CD14-positive monocyte (primary cell): Measurements from ENCODE around the gene WDR5. TPM values are rescaled to one million over a fixed set of nuclear protein-coding genes. Genes with fewer than 3 reads are reported as not detected.
A peak's percentile ranks its signal among the peaks of the same experiment; 100 is the strongest.

ENCODE experiments used
- DNase-seq, 3 donors: peaks; one replicate each; pipeline ENCODE4 v3.0.0-alpha.2; 2011 to 2022
- H2AFZ ChIP-seq: 2 replicates; pipeline ENCODE4 v1.6.0; 2012; ENCODE audit warnings: mild to moderate bottlenecking, low read depth, low read length, inconsistent platforms; ENCODE audit not compliant: insufficient read depth, poor library complexity, severe bottlenecking
- H3K27ac ChIP-seq, 2 donors: 1 replicate in 1 of 2; 2 replicates in 1 of 2; pipeline ENCODE4 v1.5.1; 2012 to 2013; ENCODE audit warnings: low read length in 2 of 2, control low read depth in 1 of 2, inconsistent platforms in 1 of 2, low read depth in 1 of 2, mild to moderate bottlenecking in 1 of 2
- H3K27me3 ChIP-seq, 2 donors: one replicate each; pipeline versions ENCODE4 v1.6.0 to v1.6.1; 2011 to 2013; ENCODE audit warnings: low read length in 2 of 2; ENCODE audit not compliant: control insufficient read depth in 2 of 2, insufficient read depth in 2 of 2
- H3K36me3 ChIP-seq, 2 donors: replicated peaks in 1 of 2; 1 replicate in 1 of 2; 2 replicates in 1 of 2; pipeline versions ENCODE4 v1.5.1 to v1.6.1; 2012 to 2013; ENCODE audit warnings: low read length in 2 of 2, control low read depth in 1 of 2, inconsistent platforms in 1 of 2, mild to moderate bottlenecking in 1 of 2; ENCODE audit not compliant: insufficient read depth in 2 of 2, control insufficient read depth in 1 of 2
- H3K4me1 ChIP-seq, 2 donors: 1 replicate in 1 of 2; 2 replicates in 1 of 2; pipeline versions ENCODE4 v1.5.1 to v1.6.1; 2012 to 2013; ENCODE audit warnings: low read length in 2 of 2, control low read depth in 1 of 2, inconsistent platforms in 1 of 2, mild to moderate bottlenecking in 1 of 2, moderate library complexity in 1 of 2; ENCODE audit not compliant: insufficient read depth in 2 of 2, control insufficient read depth in 1 of 2
- H3K4me2 ChIP-seq: replicated peaks from 2 replicates; pipeline ENCODE3; 2012; ENCODE audit warnings: low read length, moderate library complexity, mild to moderate bottlenecking; ENCODE audit not compliant: poor library complexity, severe bottlenecking; ENCODE audit errors: extremely low read depth
- H3K4me3 ChIP-seq, 3 experiments: fragments of 200-600 bp in 1 of 3; sonication (generic) in 1 of 3; replicated peaks in 1 of 3; 1 replicate in 2 of 3; 2 replicates in 1 of 3; pipeline ENCODE4 v1.5.1; 2011 to 2013; ENCODE audit warnings: low read length in 3 of 3, mild to moderate bottlenecking in 3 of 3, control low read depth in 2 of 3, low read depth in 2 of 3, inconsistent platforms in 1 of 3, moderate library complexity in 1 of 3
- H3K79me2 ChIP-seq: 2 replicates; pipeline ENCODE4 v1.6.0; 2012; ENCODE audit warnings: mild to moderate bottlenecking, control low read depth, inconsistent platforms, low read length, moderate library complexity; ENCODE audit not compliant: insufficient read depth
- H3K9ac ChIP-seq: 2 replicates; pipeline ENCODE4 v1.6.0; 2017; ENCODE audit warnings: low read length, mild to moderate bottlenecking; ENCODE audit not compliant: insufficient read depth, poor library complexity, severe bottlenecking
- H3K9me3 ChIP-seq, 2 donors: replicated peaks in 1 of 2; 1 replicate in 1 of 2; 2 replicates in 1 of 2; pipeline versions ENCODE4 v1.5.1 to v1.6.1; 2012 to 2013; ENCODE audit warnings: low read length in 2 of 2, control low read depth in 1 of 2; ENCODE audit not compliant: control insufficient read depth in 1 of 2, insufficient read depth in 1 of 2
- H4K20me1 ChIP-seq: 2 replicates; pipeline ENCODE4 v1.6.0; 2012; ENCODE audit warnings: mild to moderate bottlenecking, low read length, control low read depth, moderate library complexity; ENCODE audit not compliant: insufficient read depth
- H3K27ac Mint-ChIP-seq, 7 donors: one replicate each; pipeline ENCODE4 v1.8.0; 2020; ENCODE audit warnings: mild to moderate bottlenecking in 7 of 7, mixed read lengths in 7 of 7, moderate library complexity in 6 of 7, inconsistent platforms in 2 of 7
- H3K27me3 Mint-ChIP-seq, 3 donors: one replicate each; pipeline ENCODE4 v1.8.0; 2021 to 2022; ENCODE audit warnings: low read depth in 3 of 3, mild to moderate bottlenecking in 3 of 3, mixed read lengths in 3 of 3, moderate library complexity in 3 of 3, inconsistent platforms in 1 of 3
- H3K36me3 Mint-ChIP-seq, 2 donors: one replicate each; pipeline ENCODE4 v1.8.0; 2020; ENCODE audit warnings: mixed read lengths in 2 of 2, inconsistent platforms in 1 of 2, mild to moderate bottlenecking in 1 of 2
- H3K4me1 Mint-ChIP-seq: one replicate; pipeline ENCODE4 v1.8.0; 2020; ENCODE audit warnings: mild to moderate bottlenecking, mixed read lengths
- H3K4me3 Mint-ChIP-seq, 2 donors: one replicate each; pipeline ENCODE4 v1.8.0; 2020; ENCODE audit warnings: mild to moderate bottlenecking in 2 of 2, mixed read lengths in 2 of 2, moderate library complexity in 1 of 2
- H3K9me3 Mint-ChIP-seq, 7 donors: one replicate each; pipeline ENCODE4 v1.8.0; 2020 to 2022; ENCODE audit warnings: mixed read lengths in 7 of 7, mild to moderate bottlenecking in 6 of 7, moderate library complexity in 6 of 7, inconsistent platforms in 2 of 7
- WGBS: methylation state at CpG from one replicate; pipeline ENCODE4 v1.1.5; 2013; ENCODE audit warnings: missing lambda C conversion rate; ENCODE audit not compliant: insufficient coverage; 5-methylcytosine and 5-hydroxymethylcytosine counted together
- intact Hi-C, 2 donors: fragments of 100-400 bp; cut with micrococcal nuclease; formaldehyde crosslinking; loops; one replicate each; pipeline versions ENCODE4 v1.15.0 to v1.15.1; 2023
- polyA plus RNA-seq, 3 donors: library from polyadenylated mRNA; depleted of rRNA in 1 of 3; unstranded in 2 of 3; stranded (reverse) in 1 of 3; fragments of 300-500 nt in 2 of 3; fragments of >200 nt in 1 of 3; fragmentation: Illumina TruSeq in 2 of 3; gene quantifications; 1 replicate in 2 of 3; 2 replicates in 1 of 3; pipeline ENCODE4 v1.2.3, GENCODE V29; 2012 to 2021
- TF ChIP-seq, protein P1 (sequence below): fragments of 200-600 bp; IDR thresholded peaks from one replicate; pipeline ENCODE4 v1.8.0; 2022; ENCODE audit warnings: antibody characterized with exemption, mild to moderate bottlenecking

Gene WDR5
- polyA plus RNA-seq, 3 donors, result 8.7 to 17.3 (median 10.2) TPM

DNA sequence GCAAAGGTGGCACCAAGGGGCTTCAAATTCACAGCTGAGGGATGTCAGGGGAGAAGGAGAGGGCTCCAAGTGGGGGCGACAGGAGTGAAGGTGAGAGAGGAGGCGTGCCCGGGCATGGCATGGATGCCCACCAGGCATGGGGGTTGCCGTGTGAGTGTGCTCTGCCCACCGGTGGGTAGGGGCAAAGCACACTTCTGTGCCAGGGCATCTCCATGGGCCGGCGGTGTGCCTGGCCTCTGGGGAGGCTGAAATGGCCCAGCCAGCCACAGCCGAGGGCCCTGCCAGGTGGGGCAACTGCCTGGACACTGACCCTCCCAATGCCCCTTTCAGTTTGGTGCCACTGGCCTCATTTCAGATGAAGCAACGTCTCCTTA is 42.5 kb downstream of the WDR5 start:
- H3K4me2 ChIP-seq, result no peak overlapping the region
- H3K4me1 ChIP-seq, result peaks cover 3 to 6% of the 10 kb centered on the region in 2 donors
- no peaks in the 10 kb centered on the region for H3K79me2 ChIP-seq
- no peak overlapping the region for H3K9ac ChIP-seq
- TF ChIP-seq, protein P1, sequence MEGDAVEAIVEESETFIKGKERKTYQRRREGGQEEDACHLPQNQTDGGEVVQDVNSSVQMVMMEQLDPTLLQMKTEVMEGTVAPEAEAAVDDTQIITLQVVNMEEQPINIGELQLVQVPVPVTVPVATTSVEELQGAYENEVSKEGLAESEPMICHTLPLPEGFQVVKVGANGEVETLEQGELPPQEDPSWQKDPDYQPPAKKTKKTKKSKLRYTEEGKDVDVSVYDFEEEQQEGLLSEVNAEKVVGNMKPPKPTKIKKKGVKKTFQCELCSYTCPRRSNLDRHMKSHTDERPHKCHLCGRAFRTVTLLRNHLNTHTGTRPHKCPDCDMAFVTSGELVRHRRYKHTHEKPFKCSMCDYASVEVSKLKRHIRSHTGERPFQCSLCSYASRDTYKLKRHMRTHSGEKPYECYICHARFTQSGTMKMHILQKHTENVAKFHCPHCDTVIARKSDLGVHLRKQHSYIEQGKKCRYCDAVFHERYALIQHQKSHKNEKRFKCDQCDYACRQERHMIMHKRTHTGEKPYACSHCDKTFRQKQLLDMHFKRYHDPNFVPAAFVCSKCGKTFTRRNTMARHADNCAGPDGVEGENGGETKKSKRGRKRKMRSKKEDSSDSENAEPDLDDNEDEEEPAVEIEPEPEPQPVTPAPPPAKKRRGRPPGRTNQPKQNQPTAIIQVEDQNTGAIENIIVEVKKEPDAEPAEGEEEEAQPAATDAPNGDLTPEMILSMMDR, result no peak
- WGBS, result 88% methylated on average over 9 of the region's 9 CpGs
- no peaks in the 10 kb centered on the region for H3K36me3 Mint-ChIP-seq
- H3K4me3 Mint-ChIP-seq, result no peak overlapping the region
- H2AFZ ChIP-seq, result no peak overlapping the region
- peaks cover 0 to 2% of the 10 kb centered on the region in 2 donors for H3K27me3 ChIP-seq
- H3K27ac Mint-ChIP-seq, result no peak overlapping the region
- H3K9me3 ChIP-seq, result no peaks in the 10 kb centered on the region
- intact Hi-C loops, result no loop called here
- H3K4me3 ChIP-seq, result no peak overlapping the region
- no peaks in the 10 kb centered on the region for H3K36me3 ChIP-seq
- no peak overlapping the region for H3K27ac ChIP-seq
- peaks cover 14 to 37% (median 15%) of the 10 kb centered on the region in 3 donors for H3K27me3 Mint-ChIP-seq
- peaks cover 32% of the 10 kb centered on the region for H3K4me1 Mint-ChIP-seq
- peaks cover 0 to 2% (median 0%) of the 10 kb centered on the region in 7 donors for H3K9me3 Mint-ChIP-seq
- no peak for DNase-seq
- no peaks in the 10 kb centered on the region for H4K20me1 ChIP-seq

DNA sequence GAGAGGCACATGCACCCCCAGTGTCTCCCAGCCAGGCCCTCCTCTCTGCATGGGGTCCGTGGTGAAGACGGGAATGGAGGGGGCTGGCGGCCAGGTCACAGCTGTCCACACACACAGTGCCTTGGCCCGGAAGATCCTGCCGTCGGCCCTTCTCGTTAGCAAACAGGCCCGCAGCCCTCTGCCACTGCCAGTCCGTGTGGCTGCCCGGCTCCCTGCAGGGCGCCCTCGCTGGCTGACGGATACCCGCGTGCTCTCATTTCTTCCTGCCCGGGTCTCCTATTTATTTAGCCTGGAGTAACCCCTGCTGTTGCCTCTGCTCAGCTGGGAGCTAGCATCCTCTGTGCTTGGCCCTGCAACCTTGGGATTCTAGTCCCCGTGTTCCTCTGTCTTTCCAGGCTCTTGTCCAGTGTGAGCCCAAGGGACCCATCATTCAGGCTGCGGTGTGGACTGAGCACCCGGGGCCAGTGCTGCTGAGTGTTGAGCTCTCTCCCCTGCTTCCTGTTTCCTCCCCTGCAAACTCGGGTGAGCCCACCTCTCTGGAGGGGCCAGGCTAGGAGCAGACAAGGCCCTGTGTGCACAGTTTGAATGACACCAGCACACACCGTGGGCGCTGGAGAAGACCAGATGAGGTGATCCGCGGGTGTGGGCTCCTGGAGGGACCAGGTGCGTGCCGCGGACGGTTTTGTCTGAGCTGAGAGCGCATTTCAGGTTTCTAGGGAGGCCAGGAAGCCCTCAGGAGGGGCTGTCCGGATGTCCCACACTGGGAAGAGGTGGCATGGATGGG is 43.1 kb downstream of the WDR5 start:
- DNase-seq, result no peak
- Mint-ChIP-seq H3K27me3 (peaks cover 14 to 37% (median 15%) of the 10 kb centered on the region in 3 donors), H3K4me1 (peaks cover 27% of the 10 kb centered on the region), H3K9me3 (peaks cover 0 to 2% (median 0%) of the 10 kb centered on the region in 7 donors), H3K36me3 (no peaks in the 10 kb centered on the region), H3K27ac (peak overlapping the region in 1 of 7 donors; percentile 42), H3K4me3 (peak overlapping the region in 1 of 2 donors; percentile 35)
- intact Hi-C loops, result no loop called here
- Histone ChIP-seq H3K79me2 (no peaks in the 10 kb centered on the region), H3K9ac (no peak overlapping the region), H3K9me3 (no peaks in the 10 kb centered on the region), H3K27me3 (peaks cover 0 to 2% of the 10 kb centered on the region in 2 donors), H3K36me3 (no peaks in the 10 kb centered on the region), H3K4me1 (peaks cover 3 to 6% of the 10 kb centered on the region in 2 donors), H3K27ac (no peak overlapping the region), H3K4me2 (no peak overlapping the region), H3K4me3 (no peak overlapping the region), H2AFZ (no peak overlapping the region), H4K20me1 (no peaks in the 10 kb centered on the region)
- TF ChIP-seq, protein P1, result no peak
- 41% methylated on average over 30 of the region's 30 CpGs for WGBS
